NCI-H345 (cell line): Measurements from ENCODE around the gene PSD4.

Experiments
- DNase-seq: peaks from one replicate; lab custom pipeline; 2025; lab: John Stamatoyannopoulos, UW

The PSD4 gene

DNA sequence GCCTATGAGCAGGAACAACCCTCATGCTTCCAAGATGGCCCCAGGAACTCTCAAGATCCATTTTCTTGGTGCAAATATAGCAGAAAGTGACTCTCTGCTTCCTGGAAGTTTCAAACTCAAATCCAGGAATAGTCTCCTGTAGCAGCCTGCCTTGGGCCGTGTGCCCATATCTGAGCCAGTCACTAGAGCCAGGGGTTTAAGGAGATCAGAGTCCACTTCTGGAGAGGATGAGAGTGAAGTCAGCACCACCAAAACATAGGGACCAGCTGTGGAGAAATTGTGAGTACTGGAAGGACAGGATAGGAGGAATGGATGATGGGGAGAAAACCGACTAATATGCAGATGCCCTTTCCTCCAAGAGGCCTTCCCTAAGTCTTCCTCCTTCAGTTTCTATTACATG is 33.2 kb downstream of the PSD4 start:
- no peak for DNase-seq

DNA sequence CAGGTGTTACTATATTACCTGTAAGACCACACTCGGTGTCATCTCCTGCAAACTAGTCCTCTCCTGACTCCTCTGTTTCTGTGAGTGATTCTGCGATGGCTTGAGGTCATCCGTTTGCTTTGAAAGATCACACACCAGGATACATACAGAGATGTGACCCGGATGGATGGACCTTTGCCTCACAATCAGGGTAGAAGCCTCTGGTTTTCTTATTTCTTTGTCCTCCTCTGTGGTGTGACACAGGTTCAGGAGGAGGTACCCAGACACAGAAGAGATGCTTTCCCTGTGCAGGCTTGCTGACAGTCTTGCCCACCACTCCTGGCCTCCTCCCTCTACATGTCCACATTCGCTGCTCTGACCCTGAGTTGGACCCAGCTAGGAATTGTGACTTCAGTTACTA is 34.6 kb downstream of the PSD4 start:
- no peak for DNase-seq

DNA sequence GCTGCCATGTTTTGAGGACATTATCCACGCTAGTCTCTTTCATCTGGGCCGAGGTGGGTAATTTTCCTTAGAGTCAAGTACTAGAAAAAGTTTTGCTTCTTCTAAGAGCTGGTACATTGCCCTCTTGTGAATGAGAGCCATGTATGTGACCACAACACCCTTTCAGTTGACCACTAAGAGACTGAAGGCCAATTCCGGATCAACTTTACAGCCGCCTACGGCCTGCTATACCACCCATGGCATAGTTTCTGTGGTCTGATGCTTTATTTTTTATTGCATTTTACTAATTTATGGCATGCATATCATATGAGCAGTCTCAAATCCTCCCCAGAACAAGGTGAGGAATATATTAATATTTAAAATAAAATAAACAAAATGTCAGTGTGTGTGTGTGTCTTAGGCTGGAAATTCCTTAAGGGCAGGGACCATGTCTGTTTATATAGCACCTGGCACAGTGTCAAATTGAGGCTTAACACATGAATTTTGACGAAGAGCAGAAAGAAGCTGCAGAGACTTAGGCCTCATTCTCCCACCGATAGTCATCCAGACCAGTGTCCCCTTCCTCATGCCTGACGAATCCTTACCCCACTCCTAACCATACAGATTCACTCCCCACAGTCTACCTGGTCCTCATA is 35.4 kb downstream of the PSD4 start:
- no peak for DNase-seq

DNA sequence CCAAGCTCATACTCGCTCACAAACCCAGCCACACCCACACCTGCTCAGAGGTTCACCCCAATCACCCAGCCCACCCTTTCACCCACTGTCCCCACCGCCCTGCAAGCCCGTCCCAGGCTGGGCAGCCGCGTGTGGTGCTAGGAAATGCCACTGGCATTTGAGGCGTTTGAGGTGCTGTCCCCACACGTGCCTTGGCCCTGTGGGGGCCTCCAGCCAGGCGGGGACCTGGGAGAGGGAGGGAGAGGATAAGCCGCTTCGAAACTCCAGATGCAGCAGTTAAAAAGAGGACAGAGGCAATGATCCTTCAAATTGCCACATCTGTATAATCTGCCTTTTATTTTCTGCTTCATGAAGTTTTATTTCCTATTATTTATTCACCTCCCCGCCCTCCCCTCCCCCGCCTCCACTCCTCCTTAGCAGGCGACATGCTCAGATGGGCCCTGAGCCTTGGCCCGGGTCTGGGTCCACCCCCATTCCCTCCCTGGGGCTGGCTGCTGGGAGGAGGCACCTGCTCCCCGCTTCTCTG is 35.9 kb downstream of the PSD4 start:
- DNase-seq = no peak

DNA sequence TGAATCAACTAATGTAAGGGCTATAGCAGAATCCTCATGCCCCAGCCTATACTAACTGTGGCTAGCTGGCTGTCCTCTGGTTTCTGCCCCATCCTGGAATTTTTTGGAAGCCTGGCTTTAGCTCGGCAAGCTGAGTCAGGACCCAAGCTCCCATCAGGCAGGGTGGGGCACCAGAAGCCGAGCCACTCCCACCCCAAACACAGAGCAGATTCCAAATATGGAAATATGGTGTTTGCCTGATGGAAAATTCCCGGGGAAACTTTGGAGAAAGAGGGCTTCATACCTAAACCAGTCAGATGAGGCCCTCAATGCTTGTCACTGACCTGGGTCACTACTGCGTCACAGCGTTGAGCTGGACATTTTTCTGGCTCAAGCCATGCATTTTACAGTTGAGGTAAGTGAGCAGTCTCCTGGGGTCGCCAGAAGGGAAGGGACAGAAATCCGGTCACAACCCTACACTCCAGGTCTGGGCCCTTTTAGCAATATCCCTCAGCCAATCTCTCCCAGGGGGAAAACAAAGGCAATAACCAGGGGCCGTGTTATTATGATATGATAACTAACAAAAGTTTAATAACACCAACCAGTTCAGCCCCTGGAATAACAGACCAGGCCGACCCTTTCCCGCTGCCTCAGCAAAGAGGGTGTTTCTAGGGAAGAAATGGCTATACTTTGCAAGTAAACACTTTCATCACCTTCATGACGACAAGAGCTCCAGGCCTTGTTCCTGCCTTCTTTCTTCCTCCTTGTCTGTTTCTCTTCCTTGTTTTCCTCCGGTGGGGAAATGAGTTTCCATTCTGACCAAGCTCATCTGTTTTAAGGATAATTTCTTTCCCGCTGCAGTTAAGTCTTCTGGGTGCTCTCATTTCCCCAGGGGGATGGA is 37.7 kb downstream of the PSD4 start:
- DNase-seq = no peak

DNA sequence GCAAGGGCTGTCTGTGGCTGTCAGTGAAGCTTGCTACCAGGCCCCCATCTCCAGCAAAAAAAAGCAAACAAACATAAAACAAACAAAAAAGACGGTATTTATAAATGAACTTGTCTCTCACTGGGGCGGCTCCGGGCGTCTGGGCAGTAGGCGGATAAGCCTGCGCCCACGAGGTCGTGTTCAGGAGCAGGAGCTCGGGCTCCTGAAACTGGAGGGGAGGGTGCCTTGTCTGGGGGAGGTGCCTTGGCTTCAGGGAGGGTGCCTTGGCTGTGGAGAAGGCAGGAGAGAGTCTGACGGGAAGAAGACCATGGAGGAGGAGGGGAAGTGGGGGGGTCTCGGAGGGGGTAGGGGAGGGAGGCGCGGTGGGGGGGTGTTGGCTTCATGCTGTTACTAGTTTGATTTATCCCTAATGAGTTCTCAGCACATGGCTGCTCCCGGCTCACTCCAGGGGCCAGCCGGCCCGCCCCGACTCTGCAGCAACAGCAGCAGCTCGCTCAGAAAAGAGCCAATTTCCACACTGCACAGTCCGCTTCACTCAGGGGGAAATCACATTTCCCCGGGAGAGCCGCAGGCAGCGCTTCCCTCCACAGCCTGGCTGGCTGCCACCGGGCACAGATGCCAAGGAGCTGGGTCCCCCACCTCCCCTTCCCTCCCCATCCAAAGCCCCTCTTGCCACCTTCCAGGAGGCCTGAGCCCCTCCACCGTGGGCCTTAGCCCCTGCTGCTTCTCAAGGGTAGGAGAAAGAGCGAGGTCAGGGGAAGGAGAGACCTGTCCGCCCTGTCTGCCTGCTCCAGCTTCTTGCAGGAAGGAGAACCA is 38.7 kb downstream of the PSD4 start:
- peak; percentile 26 for DNase-seq

DNA sequence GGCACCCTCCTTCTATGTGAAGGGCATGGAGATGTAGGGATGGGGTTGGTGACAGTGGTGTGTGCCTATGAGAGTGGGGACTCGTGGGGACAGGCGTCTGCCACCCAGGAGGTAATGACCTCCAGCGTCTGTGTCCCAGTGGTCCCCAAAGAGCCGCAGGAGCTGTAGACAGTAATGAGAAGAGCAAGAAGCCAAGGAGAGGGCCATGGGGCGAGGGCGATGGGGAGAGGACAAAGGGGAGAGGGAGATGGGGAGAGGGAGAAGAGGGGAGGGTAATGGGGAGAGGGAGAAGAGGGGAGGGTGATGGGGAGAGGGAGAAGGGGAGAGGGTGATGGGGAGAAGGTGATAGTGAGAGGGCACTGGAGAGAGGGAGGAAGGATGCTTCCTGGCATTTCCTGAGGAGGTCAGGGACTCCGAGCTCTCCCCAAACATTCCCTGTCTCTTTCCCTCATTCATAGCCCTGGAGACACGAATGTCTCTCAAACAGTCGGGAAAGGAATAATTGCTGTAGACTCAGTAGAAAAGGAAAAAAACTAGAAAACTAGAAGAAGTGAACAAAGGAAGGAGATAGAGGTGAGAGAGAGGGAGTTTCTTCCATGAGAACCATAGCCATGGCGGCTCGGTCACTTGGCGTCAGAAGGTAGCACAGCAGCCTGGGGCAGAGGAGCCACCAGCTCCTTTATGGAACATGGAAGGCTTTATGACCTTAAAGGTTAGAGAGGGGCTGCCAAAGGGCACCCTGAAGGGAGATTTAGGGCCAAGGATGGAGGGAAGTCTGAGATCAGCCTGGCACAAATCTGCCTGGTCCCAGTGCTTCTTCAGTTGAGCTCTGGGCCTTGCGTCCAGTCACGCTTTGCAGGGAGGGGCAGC is 39.5 kb downstream of the PSD4 start:
- no peak for DNase-seq

DNA sequence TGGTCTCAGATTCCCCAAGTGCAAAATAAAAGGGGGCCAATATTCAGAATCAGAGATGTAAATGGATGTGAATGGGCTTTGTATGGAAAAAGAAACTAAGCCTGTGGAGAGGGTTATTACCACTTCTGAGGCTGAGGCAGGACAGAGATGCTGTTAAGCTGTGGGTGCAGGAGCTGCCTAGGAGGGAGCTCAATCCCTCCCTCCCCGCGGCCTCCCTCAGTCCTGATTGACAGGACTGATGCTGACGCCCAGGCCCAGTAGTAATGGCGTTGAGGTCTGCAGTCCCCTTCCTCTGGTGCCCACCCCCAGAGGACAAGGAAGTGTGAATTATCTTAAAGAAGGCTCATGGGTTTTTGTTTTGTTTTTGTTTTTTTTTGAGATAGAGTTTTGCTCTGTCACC is 40.4 kb downstream of the PSD4 start:
- no peak for DNase-seq

DNA sequence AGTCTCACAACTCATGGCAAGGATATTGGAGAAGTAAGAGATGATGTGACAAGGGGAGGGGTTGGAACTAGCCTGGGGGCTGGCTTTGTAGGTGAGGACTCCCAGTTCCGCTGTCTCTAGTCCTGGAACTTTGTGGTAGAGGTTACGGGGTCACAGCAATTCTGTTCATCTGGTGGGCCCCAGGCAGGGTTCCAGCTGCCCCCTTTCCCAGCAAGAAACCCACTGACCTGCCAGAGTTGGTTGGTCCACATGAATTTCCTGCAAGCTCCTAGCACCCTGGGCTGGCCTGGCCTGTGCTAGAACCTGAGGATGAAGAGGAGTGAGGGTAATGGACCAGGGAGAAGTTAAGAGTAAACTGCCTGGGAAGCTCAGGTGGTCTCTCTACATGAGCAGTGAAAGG is 41.3 kb downstream of the PSD4 start:
- DNase-seq = no peak

DNA sequence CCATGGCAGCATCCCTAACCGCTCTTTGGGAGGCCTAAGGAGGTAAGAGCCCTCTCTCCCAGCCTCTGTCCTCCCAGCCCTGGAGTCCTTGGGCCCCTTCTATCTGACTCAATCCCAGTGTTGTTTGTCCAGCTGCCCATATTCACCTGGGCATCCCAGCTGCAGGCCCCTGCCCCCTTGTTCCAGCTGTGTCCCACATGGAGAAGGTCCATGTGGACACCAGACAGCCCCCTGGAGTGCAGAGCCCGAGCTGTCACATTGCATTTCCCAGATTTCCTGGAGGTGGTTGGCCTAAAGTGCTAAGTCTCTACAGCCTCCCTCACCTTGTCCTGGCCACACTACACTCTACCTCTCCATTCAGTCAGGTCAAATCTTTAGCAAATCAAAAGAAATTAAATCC is 42.5 kb downstream of the PSD4 start:
- DNase-seq = no peak

DNA sequence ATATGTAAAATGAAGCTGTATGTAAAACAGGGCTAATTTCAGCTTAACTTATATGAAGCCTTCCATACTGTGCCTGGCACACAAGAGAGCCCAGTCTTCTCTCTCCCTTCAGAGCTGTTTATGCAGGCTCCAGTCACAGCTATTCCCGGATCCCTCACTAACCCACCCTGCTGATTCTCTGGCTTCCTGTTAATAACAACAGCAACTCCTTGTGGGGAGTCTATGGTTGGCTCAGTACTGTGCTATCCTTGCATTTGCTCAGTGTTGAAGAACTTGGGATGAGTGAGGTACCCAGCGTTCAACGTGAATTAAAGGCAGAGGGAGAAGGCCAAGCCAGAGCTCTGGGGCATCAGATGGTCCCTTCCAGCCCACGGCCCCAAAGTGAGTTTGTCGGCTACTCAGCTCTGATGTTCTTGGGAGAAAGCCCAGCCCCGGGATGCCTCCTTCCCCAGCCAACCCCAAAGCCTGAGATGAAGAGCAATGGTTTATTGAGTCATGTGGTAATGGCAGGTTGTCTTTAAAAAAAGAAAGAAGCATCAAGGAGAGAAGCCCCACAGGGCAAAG is 43.2 kb downstream of the PSD4 start:
- DNase-seq = no peak

DNA sequence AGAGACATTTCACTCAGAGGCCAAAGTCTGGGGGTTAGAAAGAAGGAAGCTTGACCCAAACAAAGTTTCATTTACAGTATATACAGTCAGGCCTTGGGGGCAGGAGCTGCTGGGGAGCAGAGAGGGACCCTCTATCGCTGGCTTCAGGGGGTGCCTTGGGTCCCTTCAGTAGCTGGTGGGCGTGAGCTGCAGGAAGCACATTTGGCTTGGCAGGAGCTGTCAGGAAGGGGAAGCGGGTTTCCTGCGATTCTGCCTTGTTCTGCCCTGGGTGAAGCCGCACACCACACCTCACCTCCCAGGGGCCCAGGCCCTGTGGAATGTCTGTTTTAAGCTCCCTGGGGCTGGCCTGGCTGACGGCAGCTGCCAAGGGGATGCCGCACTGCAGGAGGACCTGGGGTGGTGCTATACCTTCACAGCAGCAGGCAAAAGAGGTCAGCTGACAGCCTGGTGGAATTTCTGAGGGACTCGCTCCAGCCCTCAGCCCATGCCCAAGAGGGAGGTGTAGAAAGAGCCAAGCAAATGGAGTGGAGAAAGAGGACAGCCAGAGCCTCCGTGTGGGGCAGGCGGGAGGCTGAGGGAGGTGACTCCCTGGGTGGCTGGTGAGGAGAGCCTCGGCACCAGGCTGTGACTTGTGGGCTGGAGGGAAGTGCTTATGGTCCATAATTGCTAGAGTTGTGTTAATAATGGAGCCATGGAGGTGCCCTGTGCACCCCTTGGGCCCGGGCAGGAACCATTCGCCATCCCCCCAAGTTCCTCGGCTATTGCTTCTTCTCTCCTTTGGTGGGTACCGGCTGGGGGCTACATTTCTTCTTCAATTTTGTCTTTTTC is 43.9 kb downstream of the PSD4 start:
- DNase-seq = no peak

DNA sequence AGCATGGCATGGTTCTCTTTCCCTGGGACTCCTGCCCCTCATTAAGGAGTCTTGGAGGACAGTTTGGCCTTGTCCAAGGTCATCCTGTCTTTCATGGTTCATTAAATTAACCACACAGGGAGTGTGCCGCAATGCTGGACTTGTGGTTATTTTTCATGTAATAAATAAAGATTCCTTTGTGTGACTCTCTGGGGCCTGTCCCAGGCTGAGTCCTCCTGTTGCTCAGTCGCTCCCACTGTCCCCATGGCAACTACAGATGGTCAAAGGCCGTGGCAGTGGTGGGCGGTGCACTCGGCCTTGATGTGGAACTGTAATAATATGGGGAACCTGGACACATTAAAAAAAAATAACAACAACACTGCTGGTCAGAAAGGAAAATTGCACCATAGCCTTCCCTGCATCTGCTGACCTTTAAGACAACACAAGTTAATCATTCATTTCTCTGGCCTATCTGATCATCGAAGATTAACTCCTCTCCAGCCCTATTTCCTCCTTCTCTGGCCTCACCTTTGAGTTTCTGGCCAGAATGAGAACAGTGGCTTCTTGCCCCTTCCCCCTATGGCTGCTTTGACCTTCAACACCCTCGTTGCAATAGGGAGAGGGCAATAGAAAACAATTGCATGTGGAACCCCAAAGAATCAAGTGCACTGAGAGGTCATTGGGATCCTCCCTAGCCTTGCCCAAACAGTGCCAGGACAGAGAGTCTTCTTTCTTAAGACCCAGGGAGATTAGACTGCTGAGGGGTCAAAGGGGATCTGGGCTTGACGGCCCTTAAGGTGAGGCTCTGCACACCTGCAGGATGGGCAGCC is 44.7 kb downstream of the PSD4 start:
- no peak for DNase-seq

DNA sequence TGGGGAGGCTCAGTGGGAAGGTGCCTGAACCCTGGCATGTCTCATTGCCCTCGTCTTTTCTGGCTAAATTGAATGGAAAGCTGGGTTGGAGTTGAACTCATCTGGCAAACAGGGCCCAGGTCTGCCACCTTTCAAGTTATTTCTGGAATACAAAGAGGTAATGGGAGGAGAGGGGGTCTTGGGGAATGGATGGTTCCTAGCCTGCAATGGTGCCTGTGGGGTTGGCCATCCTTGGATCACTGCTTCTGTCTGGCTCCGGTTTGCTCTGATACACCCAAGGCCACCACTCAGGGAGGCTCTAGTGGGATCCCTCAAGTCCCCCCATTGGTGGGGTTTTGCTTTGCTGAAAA is 45.3 kb downstream of the PSD4 start:
- no peak for DNase-seq

DNA sequence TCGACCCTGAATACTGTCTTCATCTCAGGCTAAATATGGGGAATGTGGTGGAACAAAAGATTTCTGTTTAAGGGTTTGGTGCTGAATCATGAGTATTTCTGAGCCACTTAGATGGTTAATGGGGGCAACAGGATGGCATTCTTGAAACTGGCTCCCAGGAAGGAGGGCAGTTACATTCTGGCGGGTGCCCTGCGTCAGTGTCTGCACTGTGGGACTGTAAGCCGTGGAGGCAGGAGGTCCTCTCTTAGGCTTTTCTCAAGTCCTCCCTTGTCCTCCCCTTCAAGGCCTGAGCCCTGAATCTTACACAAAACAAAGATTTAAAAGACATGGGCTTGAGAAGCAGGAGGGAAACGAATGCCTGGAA is 45.7 kb downstream of the PSD4 start:
- DNase-seq = no peak

DNA sequence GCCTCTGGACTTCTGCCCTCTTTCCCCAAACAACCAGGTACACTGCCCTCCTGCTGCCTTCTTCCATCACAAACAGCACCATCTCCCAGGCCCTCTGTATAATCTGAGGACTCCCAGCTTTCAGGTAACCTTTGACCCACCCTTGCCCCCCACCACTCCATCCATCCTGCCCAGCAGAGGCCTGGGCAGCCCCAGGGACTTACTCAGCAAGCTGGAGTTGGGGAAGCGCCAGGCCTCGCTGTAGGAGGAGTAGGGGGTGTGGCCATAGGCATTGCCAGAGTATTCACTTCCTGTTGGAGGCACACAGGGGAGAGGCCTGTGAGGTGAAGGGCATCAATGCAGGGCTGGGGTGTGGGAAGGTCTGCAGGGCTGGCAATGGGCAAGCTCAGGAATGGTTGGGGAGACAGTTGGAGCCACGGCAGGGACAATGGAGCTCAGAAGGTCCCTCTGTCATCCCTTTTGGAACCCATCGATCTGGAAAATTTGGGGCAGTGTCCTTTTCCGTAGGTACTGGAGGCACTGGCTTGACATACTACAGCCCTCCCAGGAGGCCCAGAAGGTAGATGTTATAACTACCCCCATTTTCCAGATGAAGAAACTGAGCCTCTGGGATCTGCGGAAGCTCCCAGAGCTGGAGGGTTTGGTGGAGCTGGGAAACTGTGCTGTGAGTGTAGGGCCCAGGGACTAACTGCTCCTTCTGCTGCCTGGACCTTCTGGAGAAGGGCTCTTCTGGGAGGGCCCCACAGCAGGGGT is 46.3 kb downstream of the PSD4 start:
- DNase-seq = peak; percentile 30

DNA sequence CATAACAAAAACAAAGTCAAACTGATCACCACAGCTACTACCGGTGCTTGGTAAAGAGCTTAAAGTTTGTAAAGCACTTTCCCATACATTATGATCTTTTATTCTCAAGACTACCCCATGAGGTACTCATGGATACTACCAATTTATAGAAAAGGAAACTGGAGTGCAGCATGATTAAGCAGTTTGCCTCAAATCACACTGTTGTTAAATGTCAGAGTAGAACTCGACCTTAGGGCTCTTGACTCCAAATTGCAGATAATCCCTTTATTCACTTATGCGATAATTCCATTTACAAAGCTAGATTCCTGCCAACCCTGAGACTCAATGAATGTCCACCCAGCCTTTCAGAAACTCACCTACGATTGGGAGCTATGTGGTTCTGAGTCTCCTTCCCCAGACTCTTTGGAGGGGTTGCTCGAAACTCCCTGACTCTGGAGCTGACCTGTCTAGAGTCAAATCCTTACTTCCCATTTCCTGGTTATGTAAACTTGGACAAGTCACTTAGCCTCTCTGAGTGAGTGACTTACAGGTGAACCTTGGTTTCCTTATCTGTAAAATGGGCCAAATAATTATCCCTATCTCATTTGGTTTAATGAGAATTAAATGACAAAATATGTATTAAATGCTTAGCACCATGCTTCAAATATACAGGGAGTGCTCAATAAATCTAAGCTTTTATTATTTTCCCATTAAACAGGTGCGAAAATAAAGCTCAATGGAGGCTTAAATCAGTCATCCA is 47.4 kb downstream of the PSD4 start:
- DNase-seq = no peak

DNA sequence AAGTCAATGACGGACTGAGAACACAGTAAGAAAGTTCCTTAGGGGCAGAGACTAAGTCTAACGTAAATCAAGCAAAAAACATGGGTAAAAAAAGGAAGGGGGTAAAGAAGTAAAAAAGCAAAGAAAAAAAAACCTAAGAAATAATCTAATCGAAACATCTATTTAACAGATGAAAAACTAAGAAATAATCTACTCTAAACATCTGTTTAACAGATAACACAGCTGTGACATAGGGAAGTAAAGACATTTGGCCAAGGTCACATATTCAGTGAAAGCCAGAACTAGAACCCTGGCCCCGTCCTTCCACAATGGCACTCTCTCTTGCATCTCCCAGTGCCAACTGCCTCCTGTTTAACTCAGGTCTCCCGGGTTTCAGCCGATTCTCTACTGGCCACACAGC is 48.1 kb downstream of the PSD4 start:
- DNase-seq = no peak
